T-helper 2 cell treated with Interferon-gamma antibody and Interleukin-4, amounts not matched to agents 100 ng/mL and 5 ng/mL, for 36 hours (primary cell): ENCODE data around the gene LNPEP. TPM values are rescaled to one million over a fixed set of nuclear protein-coding genes. Genes with fewer than 3 reads are reported as not detected.

Experiments used
- intact Hi-C: fragments of 100-400 bp; cut with micrococcal nuclease; formaldehyde crosslinking; loops from one replicate; pipeline ENCODE4 v1.15.1; 2023
- total RNA-seq: library from RNA; stranded (reverse); gene quantifications from 2 replicates; pipeline ENCODE4 v1.2.3, GENCODE V29; 2022

LNPEP gene
- total RNA-seq = 68.6 and 72.4 TPM in 2 replicates

- intact Hi-C loops = loop anchor here (1.0 to 2.0 kb wide), 12 partner anchors 26 to 1994 kb away; partner anchors contain the start of genes CAST, CHD1, ELL2 and ERAP1
These were observed at the start of gene LNPEP for GRCh38 chr5:96935559-96936430. TSS of gene LNPEP (plus strand) at chr5:96936080. CDS start at chr5:96936156, 76 bp downstream.

- intact Hi-C loops = no loop called here
These were observed 42.5 kb upstream of the LNPEP start for GRCh38 chr5:96893342-96893741.

GRCh38 chr5:96896276-96896675, 39.6 kb upstream of the LNPEP start:
- intact Hi-C loops = loop anchor here (1.0 kb wide), 6 partner anchors 10 to 269 kb away; partner anchors contain the start of genes ERAP1 and ERAP2

GRCh38 chr5:96896806-96897205, 39.1 kb upstream of the LNPEP start:
- intact Hi-C loops = loop anchor here (1.0 kb wide), 6 partner anchors 11 to 268 kb away; partner anchors contain the start of genes ERAP1 and ERAP2

- intact Hi-C loops = no loop called here
These were observed 34.5 kb upstream of the LNPEP start for GRCh38 chr5:96901384-96901783.

- intact Hi-C loops = no loop called here
These were observed 34.0 kb upstream of the LNPEP start for GRCh38 chr5:96901841-96902240.

GRCh38 chr5:96902876-96903275, 33.0 kb upstream of the LNPEP start:
- intact Hi-C loops = no loop called here

GRCh38 chr5:96903300-96903699, 32.6 kb upstream of the LNPEP start:
- intact Hi-C loops = no loop called here

GRCh38 chr5:96904054-96904931, 31.6 kb upstream of the LNPEP start:
- intact Hi-C loops = no loop called here

GRCh38 chr5:96905864-96906263, 30.0 kb upstream of the LNPEP start:
- intact Hi-C loops = no loop called here

GRCh38 chr5:96909003-96909402, 26.9 kb upstream of the LNPEP start:
- intact Hi-C loops = no loop called here

- intact Hi-C loops = no loop called here
These were observed 26.4 kb upstream of the LNPEP start for GRCh38 chr5:96909435-96909834.

- intact Hi-C loops = no loop called here
These were observed 24.7 kb upstream of the LNPEP start for GRCh38 chr5:96911139-96911538.

GRCh38 chr5:96913233-96913632, 22.6 kb upstream of the LNPEP start:
- intact Hi-C loops = no loop called here

GRCh38 chr5:96919754-96920197, 16.1 kb upstream of the LNPEP start:
- intact Hi-C loops = no loop called here

GRCh38 chr5:96920744-96921355, 15.0 kb upstream of the LNPEP start:
- intact Hi-C loops = no loop called here

GRCh38 chr5:96922499-96923244, 13.2 kb upstream of the LNPEP start:
- intact Hi-C loops = no loop called here

GRCh38 chr5:96924016-96924443, 11.8 kb upstream of the LNPEP start:
- intact Hi-C loops = no loop called here

- intact Hi-C loops = no loop called here
These were observed 9.6 kb upstream of the LNPEP start for GRCh38 chr5:96926276-96926675.

GRCh38 chr5:96927008-96927407, 8.9 kb upstream of the LNPEP start:
- intact Hi-C loops = no loop called here
